ENCODE measurements around the gene SYT12.

Gene SYT12

DNA sequence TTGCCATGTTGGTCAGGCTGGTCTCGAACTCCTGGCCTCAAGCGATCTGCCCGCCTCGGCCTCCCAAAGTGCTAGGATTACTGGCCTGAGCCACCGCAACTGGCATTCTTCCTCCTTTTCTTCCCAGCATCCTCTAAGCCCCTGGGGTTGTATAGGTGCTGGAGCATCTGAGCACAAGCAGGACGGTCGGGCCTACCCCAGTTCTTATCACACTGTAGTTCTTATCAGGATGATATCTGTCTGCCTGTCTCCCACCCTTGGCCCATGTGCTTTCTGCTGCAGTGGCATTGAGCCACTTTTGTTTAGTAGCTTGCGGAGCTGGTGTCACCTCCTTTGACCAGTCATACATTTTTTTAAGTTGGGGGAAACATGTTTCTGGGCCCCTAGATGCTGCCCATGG lies 35.6 kb downstream of the SYT12 start:
- no peak for DNase-seq

GRCh38 chr11:67059671-67060070 lies 36.7 kb downstream of the SYT12 start:
- DNase-seq: no peak

GRCh38 chr11:67060111-67060522 lies 37.2 kb downstream of the SYT12 start:
- no peak for DNase-seq

DNA sequence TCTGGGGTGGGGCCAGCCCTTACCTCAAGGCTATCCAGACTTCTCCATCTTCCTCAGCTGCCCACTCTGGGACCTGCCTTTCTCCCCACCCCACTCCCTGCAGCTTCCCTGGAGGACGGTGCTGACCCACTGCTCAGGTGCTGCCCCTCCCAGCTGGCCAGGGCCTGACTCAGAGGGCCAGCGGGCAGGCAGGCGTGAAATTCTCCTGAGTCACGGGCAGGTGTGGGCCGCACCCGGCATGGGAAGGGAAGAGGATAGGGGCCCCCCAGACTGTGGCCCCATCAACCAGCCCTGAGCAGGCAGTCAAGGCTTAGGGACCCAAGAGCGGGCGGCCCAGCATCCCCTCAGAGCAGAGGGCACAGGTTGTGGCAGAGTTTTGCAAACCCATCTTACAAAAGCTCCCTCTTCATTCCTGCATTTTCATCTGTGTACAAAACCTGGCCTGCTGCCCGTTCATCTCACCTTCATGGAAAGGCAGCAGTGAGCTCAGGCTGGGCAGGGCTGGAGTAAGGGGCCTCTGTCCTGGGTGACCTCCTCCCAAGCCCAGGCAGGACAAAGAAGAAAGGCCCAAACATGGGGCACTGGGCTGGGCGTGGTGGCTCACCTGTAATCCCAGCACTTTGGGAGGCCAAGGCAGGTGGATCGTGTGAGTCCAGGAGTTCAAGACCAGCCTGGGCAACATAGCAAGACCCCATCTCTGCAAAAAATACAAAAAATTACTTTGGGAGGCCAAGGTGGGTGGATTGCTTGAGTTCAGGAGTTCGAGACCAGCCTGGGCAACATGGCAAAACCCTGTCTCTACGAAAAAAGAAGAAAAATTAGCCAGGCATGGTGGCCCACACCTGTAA lies 39.8 kb downstream of the SYT12 start:
- no peak for DNase-seq

- DNase-seq: no peak
Measured at GRCh38 chr11:67066333-67066709, 43.4 kb downstream of the SYT12 start.

GRCh38 chr11:67071420-67072284 lies 48.7 kb downstream of the SYT12 start:
- no peak for DNase-seq

DNA sequence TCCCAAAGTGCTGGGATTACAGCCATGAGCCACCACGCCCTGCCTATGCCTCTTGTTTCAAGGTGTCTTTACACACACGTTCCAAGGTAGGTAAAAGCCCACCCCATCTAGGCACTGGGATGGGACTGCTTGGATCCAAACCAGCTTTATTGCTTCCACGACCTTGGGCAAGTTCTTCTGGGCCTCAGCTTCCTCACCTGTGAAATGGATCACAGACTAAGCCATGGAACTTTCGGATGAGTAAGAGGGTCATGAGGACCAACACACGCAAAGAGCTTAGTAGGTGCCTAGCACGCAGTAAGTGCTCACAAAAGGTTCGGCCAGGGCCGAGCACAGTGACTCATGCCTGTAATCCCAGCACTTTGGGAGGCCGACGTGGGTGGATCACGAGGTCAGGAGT lies 49.4 kb downstream of the SYT12 start:
- DNase-seq: no peak

- DNase-seq: no peak
Measured at GRCh38 chr11:67073908-67074307, 51.0 kb downstream of the SYT12 start.

GRCh38 chr11:67076202-67076601 lies 53.3 kb downstream of the SYT12 start:
- no peak for DNase-seq

- DNase-seq: no peak
Measured at GRCh38 chr11:67079065-67079705, 56.3 kb downstream of the SYT12 start.

DNA sequence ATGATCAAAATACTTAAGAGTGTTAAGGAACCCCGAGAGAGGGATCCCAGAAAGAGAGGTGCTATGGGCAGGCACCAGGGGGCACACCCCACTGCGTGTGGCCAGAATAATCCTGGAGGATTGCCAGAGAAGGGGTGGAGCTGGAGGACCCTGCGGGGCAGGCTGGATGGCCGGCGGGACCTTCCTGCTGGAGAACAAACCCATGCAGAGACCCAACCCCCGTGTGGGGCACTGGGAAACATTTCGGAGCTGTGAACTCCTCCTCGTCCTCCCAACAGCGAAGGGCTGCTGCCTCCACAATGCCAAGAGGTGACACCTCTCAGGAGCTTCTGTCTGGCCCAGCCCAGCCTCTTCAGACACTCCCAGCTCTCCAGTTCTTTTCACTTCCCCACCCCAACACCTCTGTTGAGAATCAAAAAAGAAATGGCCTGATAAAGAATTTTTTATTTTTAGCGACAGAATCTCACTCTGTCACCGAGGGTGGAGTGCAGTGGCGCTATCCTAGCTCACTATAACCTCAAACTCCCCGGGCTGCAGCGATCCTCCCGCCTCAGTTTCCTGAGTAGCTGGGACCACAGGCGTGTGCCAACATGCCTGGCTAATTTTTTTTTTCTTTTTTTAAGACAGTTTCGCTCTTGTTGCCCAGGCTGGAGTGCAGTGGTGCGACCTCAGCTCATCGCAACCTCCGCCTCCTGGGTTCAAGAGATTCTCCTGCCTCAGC lies 59.3 kb downstream of the SYT12 start:
- DNase-seq: no peak

DNA sequence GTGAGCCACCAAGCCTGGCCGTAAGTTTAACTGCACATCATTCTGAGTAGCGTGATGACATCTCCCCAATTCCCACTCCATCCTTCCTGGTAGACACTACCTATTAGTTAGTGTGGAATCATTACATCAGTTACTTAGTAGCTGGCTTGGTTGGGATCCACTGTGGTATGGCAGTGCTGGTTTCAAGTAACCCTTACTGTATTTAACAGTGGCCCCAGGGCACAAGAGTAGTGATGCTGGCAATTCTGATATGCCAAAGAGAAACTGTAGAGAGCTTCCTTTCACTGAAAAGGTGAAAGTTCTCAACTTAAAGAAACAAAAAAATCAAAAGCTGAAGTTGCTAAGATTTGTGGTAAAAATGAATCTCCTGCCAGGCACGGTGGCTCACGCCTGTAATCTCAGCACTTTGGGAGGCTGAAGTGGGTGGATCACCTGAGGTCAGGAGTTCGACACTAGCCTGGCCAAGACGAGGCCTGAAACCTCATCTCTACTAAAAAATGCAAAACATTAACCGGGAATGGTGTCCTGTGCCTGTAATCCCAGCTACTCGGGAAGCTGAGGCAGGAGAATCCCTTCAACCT lies 60.9 kb downstream of the SYT12 start:
- DNase-seq: no peak

GRCh38 chr11:67085617-67086016 lies 62.7 kb downstream of the SYT12 start:
- DNase-seq: no peak

GRCh38 chr11:67090717-67091116 lies 67.8 kb downstream of the SYT12 start:
- no peak for DNase-seq

GRCh38 chr11:67095214-67095507 lies 72.2 kb downstream of the SYT12 start:
- DNase-seq: no peak

DNA sequence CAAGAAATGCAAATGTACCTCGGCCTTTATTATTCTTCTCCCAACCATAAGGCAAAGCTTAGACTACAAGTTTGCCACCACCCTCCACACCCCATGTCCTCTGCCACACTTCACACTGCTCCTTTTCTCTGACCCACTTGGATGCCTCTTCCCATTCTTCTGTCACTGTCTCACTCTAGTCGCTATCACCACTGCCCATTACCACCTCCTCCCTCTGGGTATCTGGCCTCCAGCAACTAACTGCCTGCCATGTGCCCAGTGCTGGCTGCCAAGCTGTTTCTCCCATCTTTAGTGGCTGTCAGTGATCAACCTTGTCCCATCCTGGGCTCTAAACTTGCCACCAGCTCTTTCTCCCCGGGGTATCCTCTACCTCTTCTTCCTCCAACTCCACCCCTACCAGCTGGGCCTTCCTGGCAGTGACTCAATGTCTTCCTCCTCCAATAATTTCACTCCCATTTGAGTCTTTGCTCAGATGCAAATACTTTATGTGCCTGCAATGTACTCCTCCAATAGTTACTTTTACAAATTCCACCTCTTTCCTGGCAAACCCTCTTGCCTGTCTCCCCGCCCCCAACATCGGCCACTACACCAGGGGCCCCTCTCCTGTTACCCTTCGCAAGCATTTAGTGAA lies 76.0 kb downstream of the SYT12 start:
- no peak for DNase-seq

GRCh38 chr11:67099831-67100324 lies 76.9 kb downstream of the SYT12 start:
- DNase-seq: no peak

Measured in NCI-H446 treated with DMSO at 0.1 percent for 48 hours (cell line).